ENCODE measurements around the gene STRA6. TPM values are rescaled to one million over a fixed set of nuclear protein-coding genes. Genes with fewer than 3 reads are reported as not detected.
A peak's percentile ranks its signal among the peaks of the same experiment; 100 is the strongest.

The STRA6 gene
- total and polyA plus RNA-seq, 8 donors, result 0.38 to 10.7 (median 6.5) TPM

DNA sequence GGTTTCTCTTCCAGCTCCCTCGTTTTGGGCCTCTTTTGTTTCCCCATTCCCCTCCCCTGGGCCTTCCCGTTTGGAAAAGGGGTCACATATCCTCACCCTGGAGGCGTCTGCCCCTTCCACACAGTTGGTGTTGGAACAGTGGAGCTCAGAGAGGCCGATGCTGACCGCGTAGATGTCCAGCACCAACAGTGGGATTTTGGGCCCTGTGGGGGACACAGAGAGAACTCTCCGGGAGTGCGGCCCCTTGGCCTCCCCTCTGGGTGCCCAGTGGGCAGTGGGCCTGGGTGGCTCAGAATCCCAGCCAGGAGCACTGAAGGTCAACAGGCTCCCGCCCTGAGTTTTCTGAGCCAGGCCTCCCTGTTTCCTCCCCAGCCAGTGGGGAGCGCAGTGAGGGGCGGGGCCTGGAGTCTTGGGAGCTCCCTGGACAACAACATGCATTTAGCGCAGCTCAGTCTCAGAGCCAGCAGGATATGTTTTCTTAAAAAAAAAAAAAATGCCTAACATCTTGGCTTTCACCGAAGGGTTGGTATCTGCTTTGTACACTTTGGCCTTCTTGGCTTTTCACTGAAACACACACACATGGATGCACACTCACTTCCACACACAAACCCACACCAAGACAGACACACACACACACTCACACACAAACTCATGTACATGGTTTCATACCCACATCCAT, 29.7 kb downstream of the STRA6 start:
- TF ChIP-seq, protein P1, sequence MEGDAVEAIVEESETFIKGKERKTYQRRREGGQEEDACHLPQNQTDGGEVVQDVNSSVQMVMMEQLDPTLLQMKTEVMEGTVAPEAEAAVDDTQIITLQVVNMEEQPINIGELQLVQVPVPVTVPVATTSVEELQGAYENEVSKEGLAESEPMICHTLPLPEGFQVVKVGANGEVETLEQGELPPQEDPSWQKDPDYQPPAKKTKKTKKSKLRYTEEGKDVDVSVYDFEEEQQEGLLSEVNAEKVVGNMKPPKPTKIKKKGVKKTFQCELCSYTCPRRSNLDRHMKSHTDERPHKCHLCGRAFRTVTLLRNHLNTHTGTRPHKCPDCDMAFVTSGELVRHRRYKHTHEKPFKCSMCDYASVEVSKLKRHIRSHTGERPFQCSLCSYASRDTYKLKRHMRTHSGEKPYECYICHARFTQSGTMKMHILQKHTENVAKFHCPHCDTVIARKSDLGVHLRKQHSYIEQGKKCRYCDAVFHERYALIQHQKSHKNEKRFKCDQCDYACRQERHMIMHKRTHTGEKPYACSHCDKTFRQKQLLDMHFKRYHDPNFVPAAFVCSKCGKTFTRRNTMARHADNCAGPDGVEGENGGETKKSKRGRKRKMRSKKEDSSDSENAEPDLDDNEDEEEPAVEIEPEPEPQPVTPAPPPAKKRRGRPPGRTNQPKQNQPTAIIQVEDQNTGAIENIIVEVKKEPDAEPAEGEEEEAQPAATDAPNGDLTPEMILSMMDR (IDR thresholded peaks at IDR 0.05), result no peak
- H3K4me3 ChIP-seq, result no peak overlapping the region
- peak in 3 of 4 donors; percentile 60 to 84 (median 84) for DNase-seq
- ATAC-seq, result peak; percentile 63
- H3K27me3 ChIP-seq, result no peaks in the 10 kb centered on the region
- intact Hi-C loops (cut with DNase I), result no loop called here
- H3K9me3 ChIP-seq, result no peaks in the 10 kb centered on the region
- peak overlapping the region; percentile 48 to 82 for H3K27ac ChIP-seq
- no peaks in the 10 kb centered on the region for H3K36me3 ChIP-seq
- H3K4me1 ChIP-seq, result peaks cover 0 to 8% of the 10 kb centered on the region in 2 donors

DNA sequence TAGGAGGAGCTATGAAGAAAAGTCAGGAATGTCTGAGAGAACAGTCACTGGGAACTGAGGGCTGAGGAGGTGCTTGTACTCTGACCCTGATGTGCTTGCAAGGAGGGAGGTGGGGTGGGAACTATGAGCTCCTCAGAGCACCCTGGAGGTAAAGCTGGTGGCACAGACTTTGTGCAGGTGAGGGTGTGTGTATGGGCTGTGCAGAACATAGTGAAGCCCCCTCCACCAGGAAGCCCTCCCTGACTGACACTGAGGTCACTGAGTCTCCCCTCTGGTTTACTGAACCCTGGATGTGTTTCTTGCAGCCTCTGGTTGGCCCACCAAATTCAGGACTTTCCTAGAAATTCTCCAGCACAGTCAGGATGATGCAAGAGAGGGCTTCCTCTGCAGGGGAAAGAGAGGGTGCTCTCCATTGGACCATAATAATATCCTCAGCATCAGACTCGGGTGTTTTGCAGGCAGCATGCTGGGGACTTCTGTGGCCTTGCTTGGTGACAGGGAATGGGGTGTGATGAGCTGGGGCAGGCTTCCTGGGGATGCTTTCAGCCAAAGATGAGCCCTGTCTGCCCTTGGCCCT, 30.5 kb downstream of the STRA6 start:
- no peak for ATAC-seq
- peaks cover 0 to 8% of the 10 kb centered on the region in 2 donors for H3K4me1 ChIP-seq
- TF ChIP-seq, protein P1 (IDR thresholded peaks at IDR 0.05), result no peak
- no peaks in the 10 kb centered on the region for H3K9me3 ChIP-seq
- H3K36me3 ChIP-seq, result no peaks in the 10 kb centered on the region
- H3K27ac ChIP-seq, result peak overlapping the region in 1 of 2 donors; percentile 48
- H3K27me3 ChIP-seq, result no peaks in the 10 kb centered on the region
- intact Hi-C loops (cut with DNase I), result no loop called here
- peak in 1 of 4 donors; percentile 26 for DNase-seq
- no peak overlapping the region for H3K4me3 ChIP-seq

DNA sequence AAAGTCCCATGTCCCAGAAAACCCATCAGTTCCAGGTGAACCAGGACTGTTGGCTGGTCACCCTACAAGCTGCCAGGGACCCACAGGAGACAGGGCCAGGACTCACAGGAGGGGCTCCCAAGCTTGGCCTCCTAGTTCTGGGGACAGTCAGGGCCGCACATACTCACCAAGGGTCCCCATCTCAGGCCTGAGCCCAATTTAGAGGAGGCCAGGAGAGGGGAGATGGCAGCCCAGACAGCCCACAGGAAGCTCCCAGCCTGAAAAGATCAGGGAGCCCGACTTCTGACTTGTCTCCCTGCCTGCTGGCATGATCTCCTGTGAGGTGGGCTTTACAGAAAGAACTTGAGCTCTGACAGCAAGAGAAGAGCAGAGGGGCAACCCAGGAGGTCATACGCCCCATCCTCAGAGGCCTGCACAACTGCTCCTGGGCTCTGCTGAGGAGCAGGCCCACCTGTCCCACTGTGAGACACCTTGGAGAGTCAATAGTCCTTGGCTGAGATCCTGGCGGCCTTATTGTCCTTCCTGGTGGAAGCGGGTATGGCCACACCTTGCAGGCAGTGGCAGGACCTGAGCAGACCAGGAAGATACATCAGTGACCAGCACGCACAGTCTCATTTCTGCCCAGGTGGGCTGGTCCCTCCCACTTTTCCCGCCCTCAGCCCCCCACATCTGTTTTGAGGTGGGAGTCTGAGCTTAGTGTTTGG, 31.6 kb downstream of the STRA6 start:
- ATAC-seq (no peak), DNase-seq (no peak)
- intact Hi-C loops (cut with DNase I), result no loop called here
- no peak overlapping the region for H3K4me3 ChIP-seq
- H3K4me1 ChIP-seq, result peaks cover 0 to 8% of the 10 kb centered on the region in 2 donors
- TF ChIP-seq, protein P1 (IDR thresholded peaks at IDR 0.05), result no peak
- no peaks in the 10 kb centered on the region for H3K27me3 ChIP-seq
- H3K9me3 ChIP-seq, result no peaks in the 10 kb centered on the region
- no peaks in the 10 kb centered on the region for H3K36me3 ChIP-seq
- no peak overlapping the region for H3K27ac ChIP-seq

DNA sequence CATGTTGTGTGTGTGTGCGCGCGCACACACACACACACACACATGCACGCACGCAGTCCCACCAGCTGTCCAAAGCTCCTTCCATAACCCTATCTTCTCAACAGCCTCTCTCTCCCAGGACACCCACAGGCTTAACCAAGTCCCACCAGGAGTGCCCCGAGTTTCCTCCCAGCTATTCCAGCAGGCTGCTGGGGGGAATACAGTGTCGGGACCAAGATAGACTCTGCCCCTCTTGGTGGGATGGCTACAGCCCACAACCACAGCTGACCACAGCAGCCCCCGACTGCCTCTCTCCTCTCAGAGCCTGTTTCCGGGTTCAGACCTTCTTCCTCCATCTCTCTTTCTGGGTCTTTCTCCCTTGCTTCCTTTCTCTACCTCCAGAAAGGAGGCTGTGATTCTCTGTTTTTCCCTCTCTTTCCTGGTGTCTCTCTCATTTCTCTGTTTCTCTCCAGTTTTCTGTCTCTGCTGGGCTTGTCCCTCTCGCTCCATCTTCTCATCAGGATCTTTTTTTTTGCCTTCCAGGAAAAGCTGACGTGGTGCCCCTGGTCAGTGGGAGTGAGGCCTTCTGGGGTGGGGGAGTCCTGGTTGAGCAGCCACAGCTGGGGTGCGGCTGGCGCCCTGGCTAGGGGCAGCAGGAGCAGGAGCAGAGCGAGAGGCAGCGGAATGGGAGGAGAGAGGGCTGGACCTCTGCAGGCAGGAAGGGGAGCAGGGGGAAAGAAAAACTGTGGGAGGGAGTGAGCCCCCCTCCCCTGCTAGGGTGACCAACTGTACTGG, 32.3 kb downstream of the STRA6 start:
- ATAC-seq (no peak), DNase-seq (peak in 1 of 4 donors; percentile 64)
- Histone ChIP-seq H3K9me3 (no peaks in the 10 kb centered on the region), H3K36me3 (no peaks in the 10 kb centered on the region), H3K27ac (no peak overlapping the region), H3K27me3 (no peaks in the 10 kb centered on the region), H3K4me1 (peaks cover 0 to 8% of the 10 kb centered on the region in 2 donors), H3K4me3 (no peak overlapping the region)
- intact Hi-C loops (cut with DNase I), result no loop called here
- TF ChIP-seq, protein P1 (IDR thresholded peaks at IDR 0.05), result no peak

All from left lung (tissue), 10 donors.